ENCODE data around the gene VWA8. TPM values are rescaled to one million over a fixed set of nuclear protein-coding genes. Genes with fewer than 3 reads are reported as not detected.

The VWA8 gene
- polyA plus RNA-seq, 3 donors, result 2.0 to 4.4 (median 3.4) TPM

DNA sequence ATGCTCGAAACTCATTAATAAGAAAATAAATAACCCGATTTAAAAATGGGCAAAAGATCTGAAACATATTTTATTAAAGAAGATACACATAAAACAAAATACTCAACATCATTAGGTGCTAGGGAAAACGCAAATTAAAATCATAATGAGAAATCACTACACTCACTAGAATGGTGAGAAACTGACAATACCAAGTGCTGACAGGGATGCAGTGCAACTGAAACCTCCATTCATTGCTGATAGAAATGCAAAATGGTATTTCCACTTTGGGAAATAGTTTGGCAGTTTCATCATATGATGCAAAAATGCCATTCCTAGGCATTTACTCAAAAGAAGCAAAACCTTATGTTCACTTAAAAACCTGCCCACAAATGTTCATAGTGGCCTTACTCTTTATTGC is 278.1 kb downstream of the VWA8 start:
- WGBS (ENCODE audit: insufficient coverage), result no CpG with 5 or more reads among the region's 3 CpGs
- no peak overlapping the region for H3K27ac ChIP-seq (ENCODE audit: low read depth in 1 of 2, low read length in 2 of 2)
- no peak for DNase-seq
- H2AFZ ChIP-seq (ENCODE audit: insufficient read depth, low read depth, low read length, poor library complexity, severe bottlenecking), result no peak overlapping the region
- no peak overlapping the region for H3K9ac ChIP-seq (ENCODE audit: insufficient read depth, low read length, poor library complexity, severe bottlenecking)
- peaks cover 7% of the 10 kb centered on the region for H3K4me1 Mint-ChIP-seq
- peaks cover 0 to 3% (median 0%) of the 10 kb centered on the region in 7 donors for H3K9me3 Mint-ChIP-seq
- no peaks in the 10 kb centered on the region for H3K27me3 Mint-ChIP-seq (ENCODE audit: low read depth in 3 of 3)
- H4K20me1 ChIP-seq (ENCODE audit: insufficient read depth, low read length), result no peaks in the 10 kb centered on the region
- intact Hi-C loops (cut with micrococcal nuclease), result no loop called here
- no peak overlapping the region for H3K4me3 ChIP-seq (replicated peaks in 1 of 3; ENCODE audit: low read depth in 2 of 3, low read length in 3 of 3)
- H3K36me3 Mint-ChIP-seq, result peaks cover 21 to 37% of the 10 kb centered on the region in 2 donors
- no peaks in the 10 kb centered on the region for H3K79me2 ChIP-seq (ENCODE audit: insufficient read depth, low read length)
- TF ChIP-seq CTCF (IDR thresholded peaks at IDR 0.05), result no peak
- H3K27ac Mint-ChIP-seq, result peak overlapping the region in 1 of 7 donors; percentile 46
- H3K4me1 ChIP-seq (ENCODE audit: control insufficient read depth in 1 of 2, insufficient read depth in 2 of 2, low read length in 2 of 2), result no peaks in the 10 kb centered on the region
- H3K27me3 ChIP-seq (ENCODE audit: control insufficient read depth in 2 of 2, insufficient read depth in 2 of 2, low read length in 2 of 2), result no peaks in the 10 kb centered on the region
- no peak overlapping the region for H3K4me3 Mint-ChIP-seq
- H3K9me3 ChIP-seq (replicated peaks in 1 of 2; ENCODE audit: control insufficient read depth in 1 of 2, insufficient read depth in 1 of 2, low read length in 2 of 2), result no peaks in the 10 kb centered on the region
- H3K36me3 ChIP-seq (replicated peaks in 1 of 2; ENCODE audit: control insufficient read depth in 1 of 2, insufficient read depth in 2 of 2, low read length in 2 of 2), result peaks cover 3 to 14% of the 10 kb centered on the region in 2 donors
- H3K4me2 ChIP-seq (replicated peaks; ENCODE audit: extremely low read depth, low read length, poor library complexity, severe bottlenecking), result no peak overlapping the region

- Histone ChIP-seq H3K9ac (ENCODE audit: insufficient read depth, low read length, poor library complexity, severe bottlenecking) (no peak overlapping the region), H3K27ac (ENCODE audit: low read depth in 1 of 2, low read length in 2 of 2) (no peak overlapping the region), H4K20me1 (ENCODE audit: insufficient read depth, low read length) (no peaks in the 10 kb centered on the region), H3K4me2 (replicated peaks; ENCODE audit: extremely low read depth, low read length, poor library complexity, severe bottlenecking) (no peak overlapping the region), H3K9me3 (replicated peaks in 1 of 2; ENCODE audit: control insufficient read depth in 1 of 2, insufficient read depth in 1 of 2, low read length in 2 of 2) (no peaks in the 10 kb centered on the region), H3K4me1 (ENCODE audit: control insufficient read depth in 1 of 2, insufficient read depth in 2 of 2, low read length in 2 of 2) (no peaks in the 10 kb centered on the region), H2AFZ (ENCODE audit: insufficient read depth, low read depth, low read length, poor library complexity, severe bottlenecking) (no peak overlapping the region), H3K36me3 (replicated peaks in 1 of 2; ENCODE audit: control insufficient read depth in 1 of 2, insufficient read depth in 2 of 2, low read length in 2 of 2) (peaks cover 3 to 14% of the 10 kb centered on the region in 2 donors), H3K27me3 (ENCODE audit: control insufficient read depth in 2 of 2, insufficient read depth in 2 of 2, low read length in 2 of 2) (no peaks in the 10 kb centered on the region), H3K4me3 (replicated peaks in 1 of 3; ENCODE audit: low read depth in 2 of 3, low read length in 3 of 3) (no peak overlapping the region), H3K79me2 (ENCODE audit: insufficient read depth, low read length) (no peaks in the 10 kb centered on the region)
- peaks cover 7% of the 10 kb centered on the region for H3K4me1 Mint-ChIP-seq
- H3K27me3 Mint-ChIP-seq (ENCODE audit: low read depth in 3 of 3), result no peaks in the 10 kb centered on the region
- H3K36me3 Mint-ChIP-seq, result peaks cover 21 to 37% of the 10 kb centered on the region in 2 donors
- H3K27ac Mint-ChIP-seq, result no peak overlapping the region
- intact Hi-C loops (cut with micrococcal nuclease), result no loop called here
- TF ChIP-seq CTCF (IDR thresholded peaks at IDR 0.05), result no peak
- no peak for DNase-seq
- 100% methylated on average over 1 of the region's 2 CpGs for WGBS (ENCODE audit: insufficient coverage)
- no peak overlapping the region for H3K4me3 Mint-ChIP-seq
- peaks cover 0 to 3% (median 0%) of the 10 kb centered on the region in 7 donors for H3K9me3 Mint-ChIP-seq
These were observed 278.9 kb downstream of the VWA8 start for GRCh38 chr13:41682001-41682400.
